Activated T-helper 17 cell treated with anti-CD3 and anti-CD28 coated beads, Interleukin-2, amount 50 U/mL, for 72 hours (primary cell): Measurements from ENCODE around the gene ARHGAP15. TPM values are rescaled to one million over a fixed set of nuclear protein-coding genes. Genes with fewer than 3 reads are reported as not detected.
A peak's percentile ranks its signal among the peaks of the same experiment; 100 is the strongest.

Experiments
- ATAC-seq: fragments of 150-1000 bp; cut with Tn5 transposase; replicated peaks from 2 replicates; pipeline ENCODE4 v1.10.0; 2021; ENCODE audit warnings: mild to moderate bottlenecking, moderate library complexity
- H3K27ac Mint-ChIP-seq: one replicate; pipeline ENCODE4 v1.8.0; 2022; ENCODE audit warnings: mixed read lengths
- H3K27me3 Mint-ChIP-seq: one replicate; pipeline ENCODE4 v1.8.0; 2022; ENCODE audit warnings: mixed read lengths
- H3K36me3 Mint-ChIP-seq: one replicate; pipeline ENCODE4 v1.8.0; 2022; ENCODE audit warnings: low read depth, mild to moderate bottlenecking, mixed read lengths
- H3K4me1 Mint-ChIP-seq: one replicate; pipeline ENCODE4 v1.8.0; 2022; ENCODE audit warnings: mixed read lengths
- H3K4me3 Mint-ChIP-seq: one replicate; pipeline ENCODE4 v1.8.0; 2022; ENCODE audit warnings: mild to moderate bottlenecking, mixed read lengths
- H3K9me3 Mint-ChIP-seq: one replicate; pipeline ENCODE4 v1.8.0; 2022; ENCODE audit warnings: mixed read lengths
- total RNA-seq, 2 donors: library from RNA; stranded (reverse); gene quantifications; one replicate each; pipeline ENCODE4 v1.2.3, GENCODE V29; 2022

ARHGAP15 gene
- total RNA-seq, 2 donors from 2014 or later: 93.3 to 98.3 TPM

DNA sequence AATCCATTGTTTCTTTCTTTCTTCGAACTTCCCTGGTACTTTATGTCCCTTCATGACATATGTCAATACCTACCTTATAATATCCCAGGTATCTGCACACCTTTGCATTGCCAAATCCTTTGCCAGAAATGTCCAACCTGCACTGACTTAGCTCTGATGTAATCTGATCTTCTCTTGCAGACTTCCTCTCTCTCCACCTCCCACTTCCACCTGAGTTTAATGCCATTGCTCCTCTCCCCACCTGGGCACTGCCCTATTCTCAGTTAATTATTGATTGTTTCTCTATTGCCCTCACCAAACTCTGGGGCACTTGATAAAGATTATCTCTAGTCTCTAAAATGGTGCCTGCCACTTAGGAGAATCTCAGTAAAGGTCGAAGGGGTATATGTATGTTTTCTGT is 23.0 kb downstream of the ARHGAP15 start:
- Mint-ChIP-seq H3K27ac (peak overlapping the region; percentile 44), H3K4me1 (peaks cover 49% of the 10 kb centered on the region), H3K27me3 (no peaks in the 10 kb centered on the region), H3K4me3 (peak overlapping the region; percentile 61), H3K9me3 (no peaks in the 10 kb centered on the region), H3K36me3 (peaks cover 19% of the 10 kb centered on the region)
- no peak for ATAC-seq

GRCh38 chr2:143152637-143153036 is 23.4 kb downstream of the ARHGAP15 start:
- Mint-ChIP-seq H3K36me3 (peaks cover 23% of the 10 kb centered on the region), H3K9me3 (no peaks in the 10 kb centered on the region), H3K4me1 (peaks cover 49% of the 10 kb centered on the region), H3K4me3 (peak overlapping the region; percentile 61), H3K27me3 (no peaks in the 10 kb centered on the region), H3K27ac (peak overlapping the region; percentile 44)
- no peak for ATAC-seq

DNA sequence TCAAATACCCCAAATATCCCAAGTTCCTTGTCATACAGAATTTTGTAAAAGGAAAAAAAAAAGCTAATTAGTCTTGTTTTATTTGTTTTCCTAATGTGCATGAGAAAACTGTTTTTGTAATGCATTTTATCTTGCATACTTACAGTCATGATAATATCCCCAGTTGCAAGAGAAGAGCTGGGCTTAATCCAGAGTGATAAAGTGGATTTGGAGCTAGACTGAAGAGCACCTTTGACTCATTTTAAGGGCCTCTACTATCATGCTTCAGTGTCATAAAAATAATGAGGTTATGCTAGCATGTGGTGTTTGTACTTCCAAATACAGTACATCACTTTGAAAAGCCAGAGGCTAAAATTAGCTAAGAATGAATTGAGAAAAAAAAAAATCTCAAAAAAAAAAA is 26.4 kb downstream of the ARHGAP15 start:
- Mint-ChIP-seq H3K27me3 (no peaks in the 10 kb centered on the region), H3K36me3 (peaks cover 41% of the 10 kb centered on the region), H3K9me3 (no peaks in the 10 kb centered on the region), H3K4me1 (peaks cover 51% of the 10 kb centered on the region), H3K4me3 (no peak overlapping the region), H3K27ac (no peak overlapping the region)
- no peak for ATAC-seq

DNA sequence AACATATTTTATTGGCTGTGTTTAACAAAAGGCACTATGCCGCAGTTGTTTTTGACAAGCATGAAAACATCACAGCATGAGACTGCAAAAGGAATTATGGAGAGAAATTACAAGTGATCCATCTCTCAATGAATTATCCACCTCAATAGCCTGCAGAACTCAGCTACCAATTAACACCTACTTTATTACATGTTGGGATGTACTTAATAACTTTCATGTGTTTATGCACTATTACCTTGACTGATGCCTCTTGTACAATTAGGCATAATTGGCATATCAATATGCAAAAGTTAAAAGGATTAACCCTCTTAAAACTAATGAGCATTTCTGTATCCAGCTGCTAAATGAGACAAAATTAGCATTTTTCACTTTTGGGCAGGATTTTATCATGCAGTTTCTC is 27.8 kb downstream of the ARHGAP15 start:
- peak overlapping the region; percentile 39 for H3K4me3 Mint-ChIP-seq
- H3K4me1 Mint-ChIP-seq: peaks cover 52% of the 10 kb centered on the region
- H3K27ac Mint-ChIP-seq: no peak overlapping the region
- H3K36me3 Mint-ChIP-seq: peaks cover 53% of the 10 kb centered on the region
- H3K9me3 Mint-ChIP-seq: no peaks in the 10 kb centered on the region
- no peak for ATAC-seq
- H3K27me3 Mint-ChIP-seq: no peaks in the 10 kb centered on the region

- Mint-ChIP-seq H3K36me3 (peaks cover 53% of the 10 kb centered on the region), H3K9me3 (no peaks in the 10 kb centered on the region), H3K4me1 (peaks cover 52% of the 10 kb centered on the region), H3K27ac (no peak overlapping the region), H3K4me3 (peak overlapping the region; percentile 39), H3K27me3 (no peaks in the 10 kb centered on the region)
- peak; percentile 33 for ATAC-seq
Observed at GRCh38 chr2:143157418-143157817, 28.2 kb downstream of the ARHGAP15 start.

DNA sequence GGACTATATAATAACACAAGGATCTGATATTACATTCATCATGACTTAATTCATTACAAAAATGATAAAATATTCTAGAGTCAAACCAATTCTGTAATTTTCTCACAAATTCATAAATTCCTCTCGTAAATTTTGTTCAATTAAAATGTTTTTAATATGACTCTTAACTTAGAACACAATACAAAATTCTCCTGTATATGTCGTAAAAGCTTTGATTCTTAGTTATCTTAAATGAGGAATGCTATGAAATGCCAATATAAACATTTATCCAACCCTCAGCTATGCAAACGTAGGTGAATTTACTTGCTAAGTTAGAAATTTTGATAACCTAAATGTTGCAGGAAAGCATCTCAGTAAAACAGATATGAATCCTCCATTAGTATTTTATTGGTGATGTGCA is 28.9 kb downstream of the ARHGAP15 start:
- H3K9me3 Mint-ChIP-seq: no peaks in the 10 kb centered on the region
- H3K4me1 Mint-ChIP-seq: peaks cover 51% of the 10 kb centered on the region
- H3K27ac Mint-ChIP-seq: no peak overlapping the region
- H3K27me3 Mint-ChIP-seq: no peaks in the 10 kb centered on the region
- no peak for ATAC-seq
- peak overlapping the region; percentile 33 for H3K4me3 Mint-ChIP-seq
- H3K36me3 Mint-ChIP-seq: peaks cover 56% of the 10 kb centered on the region

DNA sequence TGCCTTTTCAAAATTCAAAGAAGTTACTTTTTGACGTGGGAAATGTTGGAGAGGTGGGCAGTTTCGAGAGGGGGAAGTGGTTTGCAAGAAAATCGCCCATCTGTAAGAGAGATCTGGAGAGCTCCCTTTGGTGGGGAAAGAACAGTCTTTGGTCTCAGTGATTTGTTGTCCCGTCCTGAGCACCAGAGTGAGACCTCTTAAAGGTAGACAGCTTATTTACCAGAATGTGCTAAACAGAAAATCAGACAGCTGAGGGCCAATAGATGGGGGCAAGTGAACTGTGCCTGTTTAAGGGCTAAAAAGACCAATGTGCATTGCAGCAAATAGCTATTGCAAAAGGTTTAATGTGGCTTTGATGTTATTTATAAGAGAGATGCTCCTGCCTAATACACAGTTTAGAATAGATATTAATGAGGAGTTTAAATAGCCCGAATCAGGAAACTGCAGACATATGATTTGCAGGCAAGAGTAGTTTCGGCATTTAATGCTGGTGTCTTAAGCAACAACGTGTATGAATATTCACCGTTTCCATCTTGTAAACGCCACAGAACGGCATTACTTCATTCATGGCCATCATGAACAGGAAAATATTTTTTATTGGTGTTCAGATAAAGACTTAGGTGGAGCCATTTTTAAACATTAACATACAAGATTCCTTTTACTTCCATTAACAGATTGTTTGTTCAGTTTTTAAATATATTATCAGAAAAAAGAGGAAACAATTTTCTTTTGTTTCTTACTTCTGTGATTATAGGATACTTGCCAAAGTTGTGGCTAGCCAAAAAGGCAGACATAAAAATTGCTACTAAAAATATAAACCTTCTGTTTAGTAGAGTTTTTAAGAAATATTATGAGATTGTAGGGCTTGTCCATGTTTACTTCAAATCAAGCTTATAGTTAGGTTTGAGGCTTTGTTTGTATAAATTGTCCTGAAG is 29.6 kb downstream of the ARHGAP15 start:
- H3K9me3 Mint-ChIP-seq: no peaks in the 10 kb centered on the region
- peaks cover 54% of the 10 kb centered on the region for H3K4me1 Mint-ChIP-seq
- H3K27ac Mint-ChIP-seq: no peak overlapping the region
- peaks cover 63% of the 10 kb centered on the region for H3K36me3 Mint-ChIP-seq
- no peak for ATAC-seq
- no peaks in the 10 kb centered on the region for H3K27me3 Mint-ChIP-seq
- peak overlapping the region; percentile 33 for H3K4me3 Mint-ChIP-seq

DNA sequence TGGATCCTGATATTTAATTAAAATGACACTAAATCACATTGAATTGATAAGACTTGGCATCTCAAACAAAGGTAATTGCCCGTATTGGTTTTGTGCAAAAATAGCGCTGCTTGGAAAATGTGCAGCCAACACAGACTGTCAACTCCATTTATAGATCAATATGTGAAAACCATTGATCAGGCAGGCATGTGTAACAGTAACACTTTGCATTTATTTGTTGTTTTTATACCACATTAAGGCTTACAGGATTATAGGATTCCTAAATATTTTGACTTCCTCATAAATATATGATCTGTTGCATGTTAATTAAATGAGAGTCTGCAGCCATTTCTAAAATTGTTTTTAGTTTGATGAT is 30.2 kb downstream of the ARHGAP15 start:
- Mint-ChIP-seq H3K4me3 (peak overlapping the region; percentile 4), H3K27me3 (no peaks in the 10 kb centered on the region), H3K4me1 (peaks cover 51% of the 10 kb centered on the region), H3K9me3 (no peaks in the 10 kb centered on the region), H3K27ac (peak overlapping the region; percentile 21), H3K36me3 (peaks cover 70% of the 10 kb centered on the region)
- no peak for ATAC-seq

DNA sequence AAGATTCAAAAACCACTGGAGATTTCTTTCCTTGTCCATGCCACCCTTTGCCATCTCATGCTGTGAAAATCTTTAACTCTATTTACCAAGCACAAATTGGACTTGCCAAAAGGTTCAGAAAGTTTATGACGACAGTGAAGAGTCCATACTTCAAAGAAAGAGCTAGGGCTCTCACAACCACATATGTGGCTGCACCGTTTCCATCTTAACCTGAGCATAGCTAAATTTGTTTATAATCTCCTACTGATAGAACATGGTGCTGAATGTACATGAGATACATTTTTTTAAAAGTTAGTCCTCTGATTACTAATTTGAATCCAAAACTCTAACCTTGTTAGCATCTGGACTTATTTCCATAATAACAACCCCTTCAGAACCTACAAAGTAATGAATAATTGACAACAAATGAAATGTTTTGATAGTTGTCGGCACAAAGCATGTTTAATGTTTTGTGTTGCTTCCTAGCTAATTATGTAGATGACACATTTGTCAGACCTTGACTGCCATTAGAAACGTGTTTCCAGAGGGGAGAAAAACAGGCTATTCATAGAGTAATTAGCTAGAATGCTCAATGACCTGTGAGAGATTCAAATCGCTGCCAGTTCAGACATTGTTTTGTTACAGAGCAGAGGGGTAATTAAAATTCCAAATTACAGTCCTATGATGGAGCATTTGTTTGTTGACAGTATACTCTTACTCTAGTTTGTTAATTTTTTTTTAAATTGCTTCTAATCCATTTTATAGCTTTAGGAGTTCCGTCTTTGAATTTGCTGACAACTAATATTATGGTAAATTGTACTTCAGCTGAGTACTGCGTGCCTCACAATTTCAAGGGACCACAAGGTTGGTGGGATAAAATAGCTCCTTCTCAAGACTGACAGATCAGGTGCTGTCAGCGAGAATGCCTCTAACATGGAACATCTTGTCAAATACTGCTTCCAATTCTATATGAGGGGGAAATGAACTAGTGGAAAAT is 31.8 kb downstream of the ARHGAP15 start:
- H3K4me1 Mint-ChIP-seq: peaks cover 57% of the 10 kb centered on the region
- H3K4me3 Mint-ChIP-seq: peak overlapping the region; percentile 4
- no peaks in the 10 kb centered on the region for H3K27me3 Mint-ChIP-seq
- ATAC-seq: no peak
- H3K36me3 Mint-ChIP-seq: peaks cover 73% of the 10 kb centered on the region
- no peaks in the 10 kb centered on the region for H3K9me3 Mint-ChIP-seq
- peak overlapping the region; percentile 21 for H3K27ac Mint-ChIP-seq

DNA sequence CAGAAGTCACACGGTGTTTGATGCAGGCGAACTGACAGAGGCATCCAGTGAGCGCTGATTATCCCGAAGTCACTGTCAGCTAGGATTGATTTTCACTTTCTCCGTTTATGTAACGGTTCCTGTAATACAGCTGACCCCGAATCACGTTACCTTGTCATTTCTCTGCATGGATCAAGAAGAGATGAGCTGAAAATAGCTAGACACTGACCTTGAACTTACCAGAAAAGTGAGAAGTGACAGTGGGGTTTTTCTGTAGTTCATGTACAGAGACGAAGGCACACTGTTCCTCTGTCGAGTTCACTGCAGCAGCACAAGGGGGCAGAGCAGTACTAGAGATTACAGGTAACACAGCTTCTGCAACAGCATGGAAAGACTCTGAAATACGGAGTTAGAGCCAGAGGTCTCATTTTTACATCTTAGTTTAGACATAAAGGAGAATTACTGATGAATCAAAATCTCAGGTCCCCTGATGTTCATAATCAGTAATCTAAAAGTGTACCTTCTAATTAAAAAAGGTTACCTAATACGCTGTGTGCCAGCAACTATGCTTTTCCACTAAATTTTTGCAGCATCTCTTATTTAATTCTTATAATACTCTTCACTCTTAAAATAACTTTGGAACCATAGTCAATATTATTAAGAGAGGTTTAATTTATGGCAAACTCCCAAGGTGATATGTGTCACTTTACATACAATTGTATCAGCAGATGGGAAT is 33.1 kb downstream of the ARHGAP15 start:
- ATAC-seq: peak; percentile 95
- peaks cover 58% of the 10 kb centered on the region for H3K4me1 Mint-ChIP-seq
- H3K27me3 Mint-ChIP-seq: no peaks in the 10 kb centered on the region
- H3K9me3 Mint-ChIP-seq: no peaks in the 10 kb centered on the region
- peak overlapping the region; percentile 21 for H3K27ac Mint-ChIP-seq
- peaks cover 72% of the 10 kb centered on the region for H3K36me3 Mint-ChIP-seq
- peak overlapping the region; percentile 4 for H3K4me3 Mint-ChIP-seq

DNA sequence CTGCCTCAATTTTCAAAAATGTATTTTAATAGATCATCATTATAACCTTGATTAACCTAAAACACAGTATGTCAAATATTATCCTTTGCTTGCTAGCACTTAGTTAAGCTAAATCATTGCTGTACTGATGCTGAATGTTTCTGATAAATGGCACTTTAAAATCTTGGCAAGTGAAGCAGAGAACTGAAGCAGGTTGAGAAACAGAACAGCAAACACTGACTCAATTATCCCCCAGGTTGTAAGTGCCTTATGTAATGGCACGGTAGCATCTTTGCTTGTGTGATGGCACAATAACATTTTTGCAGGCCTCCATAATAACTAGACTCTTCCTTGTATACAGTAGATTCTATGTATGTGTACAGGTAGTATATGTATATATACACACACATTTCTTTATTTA is 33.8 kb downstream of the ARHGAP15 start:
- Mint-ChIP-seq H3K4me3 (no peak overlapping the region), H3K4me1 (peaks cover 57% of the 10 kb centered on the region), H3K36me3 (peaks cover 69% of the 10 kb centered on the region), H3K27ac (no peak overlapping the region), H3K9me3 (no peaks in the 10 kb centered on the region), H3K27me3 (no peaks in the 10 kb centered on the region)
- ATAC-seq: no peak

DNA sequence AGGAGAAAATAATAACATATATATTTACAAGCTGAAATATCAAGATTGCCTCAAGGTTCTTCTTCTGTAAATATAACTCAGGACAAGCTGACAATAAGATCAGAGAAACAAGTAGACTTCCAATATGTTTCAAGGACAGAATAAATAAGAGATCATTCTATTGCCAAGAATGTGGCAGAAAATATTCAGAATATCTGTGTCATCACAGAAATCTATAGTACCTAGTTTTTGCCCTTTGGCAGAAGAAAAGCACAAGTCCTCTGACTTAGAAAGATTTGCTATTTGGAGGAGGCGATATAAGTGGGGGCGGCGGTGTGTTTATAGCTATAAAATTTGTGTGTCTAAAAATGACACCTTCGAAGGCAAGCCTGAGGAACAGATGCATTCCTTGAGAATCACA is 34.3 kb downstream of the ARHGAP15 start:
- no peak overlapping the region for H3K4me3 Mint-ChIP-seq
- ATAC-seq: no peak
- H3K9me3 Mint-ChIP-seq: no peaks in the 10 kb centered on the region
- H3K27ac Mint-ChIP-seq: peak overlapping the region; percentile 12
- H3K27me3 Mint-ChIP-seq: no peaks in the 10 kb centered on the region
- H3K4me1 Mint-ChIP-seq: peaks cover 53% of the 10 kb centered on the region
- peaks cover 64% of the 10 kb centered on the region for H3K36me3 Mint-ChIP-seq

DNA sequence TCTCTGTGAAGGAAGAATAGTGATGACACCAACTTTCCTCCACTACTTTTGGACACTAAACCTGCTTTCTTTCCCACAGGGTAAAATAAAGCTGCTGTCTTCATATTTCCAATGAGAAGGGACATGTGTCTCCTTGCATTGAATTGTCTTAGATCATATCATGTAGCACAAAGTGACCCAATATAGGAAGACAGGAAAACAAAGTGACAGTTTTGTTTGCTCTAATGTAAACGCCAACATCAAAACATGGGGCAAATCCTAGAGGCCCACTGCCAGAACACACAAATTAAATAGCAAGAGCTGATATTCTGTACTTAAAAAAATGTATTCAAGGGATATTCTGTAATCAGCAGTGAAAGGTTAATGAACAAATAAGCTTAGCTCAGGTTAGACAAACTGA is 36.1 kb downstream of the ARHGAP15 start:
- H3K27ac Mint-ChIP-seq: no peak overlapping the region
- no peaks in the 10 kb centered on the region for H3K9me3 Mint-ChIP-seq
- no peak overlapping the region for H3K4me3 Mint-ChIP-seq
- H3K4me1 Mint-ChIP-seq: peaks cover 53% of the 10 kb centered on the region
- H3K36me3 Mint-ChIP-seq: peaks cover 68% of the 10 kb centered on the region
- H3K27me3 Mint-ChIP-seq: no peaks in the 10 kb centered on the region
- no peak for ATAC-seq

- H3K27me3 Mint-ChIP-seq: no peaks in the 10 kb centered on the region
- H3K4me3 Mint-ChIP-seq: no peak overlapping the region
- peaks cover 37% of the 10 kb centered on the region for H3K4me1 Mint-ChIP-seq
- H3K27ac Mint-ChIP-seq: no peak overlapping the region
- no peak for ATAC-seq
- peaks cover 65% of the 10 kb centered on the region for H3K36me3 Mint-ChIP-seq
- no peaks in the 10 kb centered on the region for H3K9me3 Mint-ChIP-seq
Observed at GRCh38 chr2:143169105-143169504, 39.9 kb downstream of the ARHGAP15 start.
